SH-SY5Y (cell line): ENCODE data around the gene LARGE1.

ENCODE experiments used
- GATA2 ChIP-seq: IDR thresholded peaks from 2 replicates; pipeline ENCODE4 v1.6.1; 2011; ENCODE audit warnings: mild to moderate bottlenecking, low read depth, low read length
- GATA3 ChIP-seq: IDR thresholded peaks from 2 replicates; pipeline ENCODE4 v1.6.1; 2011; ENCODE audit warnings: low read depth, mild to moderate bottlenecking, low read length, moderate library complexity

DNA sequence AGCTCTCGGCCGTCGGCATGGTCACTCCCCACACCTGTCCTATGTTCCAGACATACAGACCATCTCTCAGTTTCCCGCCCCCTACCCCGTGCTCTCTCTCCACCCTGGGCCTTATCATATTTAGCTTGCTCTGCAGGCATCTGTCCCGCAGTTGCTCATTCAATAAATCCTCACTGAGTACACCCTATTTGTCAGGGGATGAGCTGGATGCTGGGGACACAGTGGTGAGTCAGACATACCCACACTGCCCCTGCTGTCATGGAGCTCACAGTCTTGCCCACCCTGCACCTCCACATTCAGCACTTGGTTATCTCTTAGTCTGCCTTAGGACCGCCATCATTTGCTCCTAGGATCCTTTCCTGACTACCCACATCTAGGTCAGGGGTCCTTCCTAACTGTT lies 313.8 kb downstream of the LARGE1 start:
- TF ChIP-seq GATA3 (no peak), GATA2 (no peak)
